CD4-positive, alpha-beta T cell (primary cell): ENCODE results near the gene METTL15. TPM values are rescaled to one million over a fixed set of nuclear protein-coding genes. Genes with fewer than 3 reads are reported as not detected.

Source experiments
- ATAC-seq: fragments of 200-7000 bp; cut with Tn5 transposase; one replicate; pipeline ENCODE4 v1.10.0; 2022; ENCODE audit warnings: mild to moderate bottlenecking; ENCODE audit not compliant: poor library complexity
- CTCF ChIA-PET: fragments of 350-600 bp; sonication (Branson Sonifier 250); formaldehyde crosslinking; loops from one replicate; lab custom pipeline; 2021; ENCODE audit warnings: antibody characterized with exemption, inconsistent platforms; lab: Charles Lee
- POLR2A ChIA-PET: fragments of 350-600 bp; sonication (Branson Sonifier 250); formaldehyde crosslinking; loops from one replicate; lab custom pipeline; 2021; ENCODE audit warnings: antibody characterized with exemption, inconsistent platforms; lab: Charles Lee
- DNase-seq, 14 experiments: peaks; one replicate each; pipeline ENCODE4 v3.0.0-alpha.2; 2013 to 2020; ENCODE audit warnings: mixed read lengths in 2 of 14
- H3K27ac ChIP-seq, 2 donors: one replicate each; pipeline versions ENCODE4 v1.5.1 to v1.7.0; 2013; ENCODE audit warnings: low read length in 2 of 2, low read depth in 1 of 2, mild to moderate bottlenecking in 1 of 2
- H3K27me3 ChIP-seq, 2 experiments: 1 replicate in 1 of 2; 2 replicates in 1 of 2; pipeline versions ENCODE4 v1.6.1 to v1.7.0; 2013; ENCODE audit warnings: low read length in 2 of 2, control low read depth in 1 of 2, mild to moderate bottlenecking in 1 of 2, moderate library complexity in 1 of 2; ENCODE audit not compliant: insufficient read depth in 2 of 2, control insufficient read depth in 1 of 2
- H3K36me3 ChIP-seq: one replicate; pipeline ENCODE4 v1.6.1; 2013; ENCODE audit warnings: low read length, control low read depth; ENCODE audit not compliant: insufficient read depth
- H3K4me1 ChIP-seq: one replicate; pipeline ENCODE4 v1.6.1; 2013; ENCODE audit warnings: low read length, control low read depth; ENCODE audit not compliant: insufficient read depth
- H3K4me3 ChIP-seq: one replicate; pipeline ENCODE4 v1.5.1; 2013; ENCODE audit warnings: mild to moderate bottlenecking, low read length, moderate library complexity
- H3K9me3 ChIP-seq, 2 experiments: 1 replicate in 1 of 2; 2 replicates in 1 of 2; pipeline versions ENCODE4 v1.6.1 to v1.7.0; 2013; ENCODE audit warnings: low read length in 2 of 2, mild to moderate bottlenecking in 2 of 2, control low read depth in 1 of 2, moderate library complexity in 1 of 2; ENCODE audit not compliant: control insufficient read depth in 1 of 2, insufficient read depth in 1 of 2
- H3K27ac Mint-ChIP-seq: one replicate; pipeline ENCODE4 v1.8.0; 2020; ENCODE audit warnings: mixed read lengths
- H3K27me3 Mint-ChIP-seq: one replicate; pipeline ENCODE4 v1.8.0; 2021; ENCODE audit warnings: mixed read lengths
- H3K36me3 Mint-ChIP-seq: one replicate; pipeline ENCODE4 v1.8.0; 2021; ENCODE audit warnings: low read depth, mixed read lengths
- H3K4me1 Mint-ChIP-seq: one replicate; pipeline ENCODE4 v1.8.0; 2021; ENCODE audit warnings: low read depth, mixed read lengths
- H3K4me3 Mint-ChIP-seq: one replicate; pipeline ENCODE4 v1.8.0; 2020; ENCODE audit warnings: mild to moderate bottlenecking, mixed read lengths
- H3K9me3 Mint-ChIP-seq: one replicate; pipeline ENCODE4 v1.8.0; 2020; ENCODE audit warnings: mixed read lengths
- CTCF ChIP-seq: fragments of 200-600 bp; IDR thresholded peaks from one replicate; pipeline ENCODE4 v1.8.0; 2022; ENCODE audit warnings: antibody characterized with exemption, mild to moderate bottlenecking
- intact Hi-C, 2 experiments: fragments of 100-400 bp; cut with DNase I in 1 of 2; cut with micrococcal nuclease in 1 of 2; formaldehyde crosslinking; loops; one replicate each; pipeline versions ENCODE4 v1.15.1 to v1.9.0; 2023 to 2025; cut with DNase I, micrococcal nuclease
- total RNA-seq, 174 experiments: library from RNA in 2 of 174; stranded (reverse) in 2 of 174; gene quantifications; one replicate each; pipeline ENCODE4 v1.2.3 and lab custom pipeline; 2021 to 2026

The METTL15 gene
- total RNA-seq, 2 experiments from 2014 or later: 3.5 to 4.4 TPM

- ATAC-seq (no peak), DNase-seq (no peak)
- ChIA-PET POLR2A (interaction anchor here (0.6 kb wide), 1 partner anchor 285 kb away, joined by 3 read pairs; no protein-coding TSS in a partner anchor), CTCF (no interaction called here)
- no peak overlapping the region for H3K4me3 ChIP-seq
- Mint-ChIP-seq H3K27me3 (no peaks in the 10 kb centered on the region), H3K27ac (no peak overlapping the region), H3K4me3 (no peak overlapping the region), H3K4me1 (no peaks in the 10 kb centered on the region), H3K36me3 (peaks cover 48% of the 10 kb centered on the region), H3K9me3 (peaks cover 6% of the 10 kb centered on the region)
- H3K9me3 ChIP-seq: no peaks in the 10 kb centered on the region
- intact Hi-C loops: no loop called here
- TF ChIP-seq CTCF: no peak
- no peaks in the 10 kb centered on the region for H3K4me1 ChIP-seq
- no peaks in the 10 kb centered on the region for H3K36me3 ChIP-seq
- H3K27ac ChIP-seq: no peak overlapping the region
- H3K27me3 ChIP-seq: no peaks in the 10 kb centered on the region
Observed at GRCh38 chr11:28245131-28245530, 136.9 kb downstream of the METTL15 start.

GRCh38 chr11:28250192-28250591, 142.0 kb downstream of the METTL15 start:
- no peaks in the 10 kb centered on the region for H3K27me3 Mint-ChIP-seq
- no peaks in the 10 kb centered on the region for H3K4me1 Mint-ChIP-seq
- H3K9me3 ChIP-seq: no peaks in the 10 kb centered on the region
- intact Hi-C loops: no loop called here
- no peaks in the 10 kb centered on the region for H3K27me3 ChIP-seq
- H3K4me3 Mint-ChIP-seq: no peak overlapping the region
- DNase-seq: no peak
- no peak for ATAC-seq
- no peaks in the 10 kb centered on the region for H3K4me1 ChIP-seq
- peaks cover 17% of the 10 kb centered on the region for H3K9me3 Mint-ChIP-seq
- no peak overlapping the region for H3K27ac ChIP-seq
- ChIA-PET POLR2A (no interaction called here), CTCF (no interaction called here)
- H3K36me3 Mint-ChIP-seq: peaks cover 67% of the 10 kb centered on the region
- no peak overlapping the region for H3K4me3 ChIP-seq
- H3K27ac Mint-ChIP-seq: no peak overlapping the region
- no peak for TF ChIP-seq CTCF
- H3K36me3 ChIP-seq: no peaks in the 10 kb centered on the region

GRCh38 chr11:28251257-28251656, 143.1 kb downstream of the METTL15 start:
- no peaks in the 10 kb centered on the region for H3K4me1 ChIP-seq
- H3K4me3 Mint-ChIP-seq: no peak overlapping the region
- H3K27me3 Mint-ChIP-seq: no peaks in the 10 kb centered on the region
- H3K27ac Mint-ChIP-seq: no peak overlapping the region
- H3K4me3 ChIP-seq: no peak overlapping the region
- no peak for ATAC-seq
- ChIA-PET CTCF (no interaction called here), POLR2A (no interaction called here)
- H3K36me3 ChIP-seq: no peaks in the 10 kb centered on the region
- H3K9me3 Mint-ChIP-seq: peaks cover 20% of the 10 kb centered on the region
- H3K27me3 ChIP-seq: no peaks in the 10 kb centered on the region
- no peak for TF ChIP-seq CTCF
- H3K36me3 Mint-ChIP-seq: peaks cover 69% of the 10 kb centered on the region
- no peak overlapping the region for H3K27ac ChIP-seq
- no peak for DNase-seq
- peaks cover 0 to 4% of the 10 kb centered on the region in 2 experiments for H3K9me3 ChIP-seq
- no peaks in the 10 kb centered on the region for H3K4me1 Mint-ChIP-seq
- intact Hi-C loops: no loop called here
